GM18868 (cell line): ENCODE results near the gene CD207.

Source experiments
- ATAC-seq: cut with Tn5 transposase; IDR thresholded peaks from one replicate; pipeline ENCODE4 v1.9.1; 2021; ENCODE audit warnings: mild to moderate bottlenecking, moderate library complexity; ENCODE audit not compliant: unreplicated experiment

The CD207 gene

GRCh38 chr2:70795164-70795995 is 40.2 kb downstream of the CD207 start:
- no peak for ATAC-seq

- no peak for ATAC-seq
Measured at GRCh38 chr2:70793450-70793849, 42.2 kb downstream of the CD207 start.

GRCh38 chr2:70790136-70790828 is 45.3 kb downstream of the CD207 start, which contains the start of gene FIGLA:
TSS of gene FIGLA (minus strand) at chr2:70790643. CDS start at chr2:70790638, 5 bp downstream.
- no peak for ATAC-seq

- ATAC-seq = no peak
Measured at GRCh38 chr2:70789304-70790135, 46.1 kb downstream of the CD207 start.

GRCh38 chr2:70785137-70785911 is 50.3 kb downstream of the CD207 start:
- ATAC-seq = peak; percentile 41

GRCh38 chr2:70784320-70784719 is 51.3 kb downstream of the CD207 start:
- no peak for ATAC-seq
